Loucy (cell line): ENCODE data around the gene SMARCD3.

Experiments used
- CTCF ChIP-seq: fragments of 200-600 bp; sonication (generic); conservative IDR thresholded peaks from 2 replicates; pipeline ENCODE4 v1.5.1; 2014; ENCODE audit warnings: mild to moderate bottlenecking, antibody characterized with exemption, low read length
- EZH2phosphoT487 ChIP-seq: fragments of 200-600 bp; IDR thresholded peaks from 2 replicates; pipeline ENCODE4 v1.6.1; 2018; ENCODE audit warnings: antibody characterized with exemption, mild to moderate bottlenecking, moderate library complexity, borderline replicate concordance

DNA sequence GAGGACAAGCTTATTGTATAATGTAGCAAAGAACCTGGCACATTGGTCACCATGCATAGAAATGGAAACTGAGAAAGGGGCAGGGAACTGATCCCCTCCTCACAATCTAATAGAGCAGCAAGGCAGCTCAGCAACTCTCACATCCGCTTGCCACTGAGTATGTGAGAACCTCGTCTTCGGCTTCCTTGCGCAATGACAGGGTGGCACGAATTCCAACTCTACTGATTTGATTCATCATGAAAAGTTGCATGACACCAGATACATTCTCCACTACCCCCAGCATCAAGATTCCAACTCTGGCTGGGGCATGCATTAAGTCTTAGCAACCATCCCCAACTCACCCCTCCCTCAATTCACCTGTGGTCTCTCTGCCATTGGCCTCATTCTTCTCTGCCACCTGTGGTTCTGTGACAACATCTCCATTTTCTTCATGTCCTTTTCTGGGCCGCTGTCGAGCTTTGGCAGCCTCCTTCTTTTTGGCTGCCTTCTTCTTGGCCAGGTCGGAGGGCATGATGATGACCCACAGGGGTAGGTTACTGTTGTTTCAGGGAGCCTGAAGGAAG lies 22.5 kb downstream of the SMARCD3 start:
- TF ChIP-seq CTCF (no peak), EZH2phosphoT487 (no peak)
